Activated T-helper 2 cell treated with anti-CD3 and anti-CD28 coated beads, Interferon-gamma antibody, Interleukin-2, Interleukin-4, amounts not matched to agents 10 μg/mL and 5 μg/mL and 100 μg/mL, durations not matched to agents 14 hours and 24 hours and 36 hours (primary cell): ENCODE data around the gene GYPA. TPM values are rescaled to one million over a fixed set of nuclear protein-coding genes. Genes with fewer than 3 reads are reported as not detected.
"Not testable (repeated sequence)": the region's sequence is repeated elsewhere in the genome, so short reads cannot be mapped to it uniquely, and the experiment has no call there.

Experiments
- DNase-seq: peaks from one replicate; pipeline ENCODE4 v3.0.0; 2021; ENCODE audit warnings: low spot score
- H3K27ac Mint-ChIP-seq: one replicate; pipeline ENCODE4 v1.8.0; 2021; ENCODE audit warnings: mixed read lengths
- H3K27me3 Mint-ChIP-seq: one replicate; pipeline ENCODE4 v1.8.0; 2021; ENCODE audit warnings: low read depth, mixed read lengths
- H3K36me3 Mint-ChIP-seq: one replicate; pipeline ENCODE4 v1.8.0; 2021; ENCODE audit warnings: low read depth, mixed read lengths
- H3K4me1 Mint-ChIP-seq: one replicate; pipeline ENCODE4 v1.8.0; 2021; ENCODE audit warnings: low read depth, mixed read lengths
- H3K4me3 Mint-ChIP-seq: one replicate; pipeline ENCODE4 v1.8.0; 2021; ENCODE audit warnings: low read depth, mild to moderate bottlenecking, moderate library complexity, mixed read lengths
- H3K9me3 Mint-ChIP-seq: one replicate; pipeline ENCODE4 v1.8.0; 2021; ENCODE audit warnings: mixed read lengths
- intact Hi-C: fragments of 100-400 bp; cut with micrococcal nuclease; formaldehyde crosslinking; loops from one replicate; pipeline ENCODE4 v1.15.1; 2023
- total RNA-seq: library from RNA; stranded (reverse); gene quantifications from 2 replicates; pipeline ENCODE4 v1.2.3, GENCODE V29; 2022

GYPA gene
- total RNA-seq, 1 donor from 2014 or later: not detected

DNA sequence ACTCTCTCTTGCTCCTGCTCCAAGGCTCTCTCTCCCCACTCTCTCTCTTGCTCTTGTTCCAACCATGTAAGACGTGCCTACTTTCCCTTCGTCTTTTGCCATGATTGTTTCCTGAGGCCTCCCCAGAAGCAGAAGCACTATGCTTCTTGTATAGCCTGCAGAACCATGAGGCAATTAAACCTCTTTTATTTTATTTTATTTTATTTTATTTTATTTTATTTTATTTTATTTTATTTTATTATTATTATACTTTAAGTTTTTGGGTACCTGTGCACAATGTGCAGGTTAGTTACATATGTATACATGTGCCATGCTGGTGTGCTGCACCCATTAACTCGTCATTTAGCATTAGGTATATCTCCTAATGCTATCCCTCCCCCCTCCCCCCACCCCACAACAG is 17.2 kb downstream of the GYPA start:
- not testable (repeated sequence) for H3K9me3 Mint-ChIP-seq, DNase-seq, H3K36me3 Mint-ChIP-seq, H3K4me3 Mint-ChIP-seq, H3K27me3 Mint-ChIP-seq, H3K4me1 Mint-ChIP-seq, H3K27ac Mint-ChIP-seq
- intact Hi-C loops: loop anchor here (10.0 kb wide), 1 partner anchor 238 kb away; no protein-coding TSS in a partner anchor

DNA sequence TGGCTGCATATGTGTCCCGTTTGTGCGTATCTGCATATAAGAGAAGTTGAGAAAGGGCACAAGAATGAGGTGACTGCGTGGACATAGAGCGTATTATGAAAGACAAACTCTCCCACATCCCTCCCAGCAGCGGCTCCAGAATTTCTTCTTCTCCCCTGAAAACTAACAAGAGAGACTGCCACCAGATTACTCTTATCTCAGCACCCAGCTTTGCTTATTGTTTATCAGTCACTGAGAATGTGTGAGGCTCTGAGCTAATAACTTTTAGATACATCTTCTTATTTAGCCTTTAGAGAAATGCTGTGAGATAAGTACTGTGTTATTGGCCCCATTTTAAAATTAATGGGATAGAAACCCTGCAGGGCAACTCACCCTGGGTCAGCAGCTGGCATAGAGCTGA is 20.8 kb downstream of the GYPA start:
- H3K9me3 Mint-ChIP-seq, H3K4me1 Mint-ChIP-seq: not testable (repeated sequence)
- intact Hi-C loops: loop anchor here (10.0 kb wide), 1 partner anchor 235 kb away; no protein-coding TSS in a partner anchor

DNA sequence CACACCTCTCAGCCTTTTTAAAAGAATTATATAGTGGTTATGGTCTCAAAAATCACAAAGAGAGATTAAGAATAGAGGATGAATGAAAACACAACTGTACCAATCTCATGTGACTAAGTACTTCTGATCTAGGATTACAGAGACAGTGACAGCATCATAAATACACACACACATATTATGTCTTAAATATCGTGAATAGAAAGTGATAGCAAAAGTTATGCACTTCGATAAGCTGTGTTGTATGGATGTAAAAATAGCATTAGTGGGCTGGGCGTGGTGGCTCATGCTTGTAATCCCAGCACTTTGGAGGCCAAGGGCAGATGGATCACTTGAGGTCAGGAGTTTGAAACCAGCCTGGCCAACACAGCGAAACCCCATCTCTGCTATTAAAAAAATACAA is 25.0 kb downstream of the GYPA start:
- Mint-ChIP-seq H3K27me3 (no peaks in the 10 kb centered on the region), H3K4me3 (no peak overlapping the region), H3K36me3 (no peaks in the 10 kb centered on the region), H3K9me3 (no peaks in the 10 kb centered on the region), H3K27ac (no peak overlapping the region), H3K4me1 (peaks cover 1% of the 10 kb centered on the region)
- no peak for DNase-seq
- intact Hi-C loops: no loop called here

More for the DNA sequence above, 20.8 kb downstream of the GYPA start:
- DNase-seq, H3K4me3 Mint-ChIP-seq, H3K27me3 Mint-ChIP-seq, H3K36me3 Mint-ChIP-seq, H3K27ac Mint-ChIP-seq: not testable (repeated sequence)

DNA sequence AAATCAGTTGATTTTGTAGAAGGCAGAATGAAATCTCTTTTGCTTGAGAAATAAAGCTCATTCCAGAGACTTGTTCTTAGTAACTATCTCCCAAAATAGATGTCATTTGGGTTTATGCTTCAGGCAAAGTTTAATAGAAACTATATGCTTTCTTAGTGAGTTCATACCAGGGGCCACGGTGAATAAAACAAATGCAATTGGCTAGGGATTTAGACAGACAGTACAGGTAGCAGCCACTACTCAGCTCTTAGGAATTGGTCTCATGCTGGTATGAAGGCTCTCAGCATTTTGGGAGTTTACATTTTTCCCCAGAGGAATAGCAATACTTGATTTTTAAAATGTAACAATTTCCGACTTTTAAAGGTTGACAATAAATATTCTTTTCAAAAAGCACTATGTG is 27.0 kb downstream of the GYPA start:
- Mint-ChIP-seq H3K4me1 (peaks cover 1% of the 10 kb centered on the region), H3K27me3 (no peaks in the 10 kb centered on the region), H3K27ac (no peak overlapping the region), H3K9me3 (no peaks in the 10 kb centered on the region), H3K4me3 (no peak overlapping the region), H3K36me3 (no peaks in the 10 kb centered on the region)
- no peak for DNase-seq
- intact Hi-C loops: no loop called here

DNA sequence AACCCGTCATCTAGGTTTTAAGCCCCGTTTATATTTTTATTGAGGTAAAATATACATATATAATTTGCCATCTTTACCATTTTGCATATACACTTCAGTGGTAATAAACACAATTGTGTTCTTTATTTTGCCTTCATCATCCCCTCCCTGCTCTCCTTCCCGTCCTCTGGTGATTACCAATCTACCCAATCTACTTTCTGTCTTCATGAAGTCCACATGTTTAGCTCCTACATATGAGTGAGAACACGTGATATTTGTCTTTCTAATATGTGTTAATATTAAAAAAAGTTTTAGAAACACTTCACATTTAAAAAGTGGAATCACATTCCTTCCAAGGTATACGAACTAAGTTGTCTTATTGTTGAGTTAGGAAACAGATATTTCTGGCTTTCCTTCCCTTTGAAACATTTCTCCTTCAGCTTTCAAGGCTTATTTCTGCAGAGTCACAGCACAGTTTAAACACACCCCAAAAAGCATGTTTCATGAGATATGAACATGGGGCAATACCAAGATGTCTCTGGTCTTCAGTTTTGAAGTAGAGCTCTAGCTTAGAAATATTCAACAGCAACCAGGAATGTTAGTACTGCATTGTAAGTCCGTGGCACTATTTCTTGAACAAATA is 35.9 kb downstream of the GYPA start:
- Mint-ChIP-seq H3K4me3 (no peak overlapping the region), H3K36me3 (no peaks in the 10 kb centered on the region), H3K27ac (no peak overlapping the region), H3K4me1 (no peaks in the 10 kb centered on the region), H3K9me3 (no peaks in the 10 kb centered on the region), H3K27me3 (no peaks in the 10 kb centered on the region)
- intact Hi-C loops: no loop called here
- DNase-seq: no peak

DNA sequence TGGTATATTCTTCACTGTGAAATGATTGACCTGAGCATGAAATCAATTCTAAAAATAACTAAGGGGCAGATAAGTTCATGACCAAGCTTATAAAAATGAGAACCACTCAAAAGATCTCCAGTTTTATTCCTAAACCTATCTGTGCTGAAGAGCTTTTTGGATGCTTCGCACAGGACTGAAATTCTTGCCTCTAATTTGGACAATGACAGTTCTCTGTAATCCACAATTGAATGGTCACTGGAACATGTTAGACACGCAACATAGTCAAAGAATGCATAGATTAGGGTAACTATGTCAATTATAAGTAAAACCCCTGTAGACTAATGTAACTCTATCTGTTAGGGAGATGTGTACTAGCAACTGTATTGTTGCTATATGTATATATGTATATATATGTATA is 42.7 kb downstream of the GYPA start:
- H3K4me1 Mint-ChIP-seq, H3K27me3 Mint-ChIP-seq, H3K4me3 Mint-ChIP-seq, H3K27ac Mint-ChIP-seq, intact Hi-C loops, H3K9me3 Mint-ChIP-seq, DNase-seq, H3K36me3 Mint-ChIP-seq: not testable (repeated sequence)

DNA sequence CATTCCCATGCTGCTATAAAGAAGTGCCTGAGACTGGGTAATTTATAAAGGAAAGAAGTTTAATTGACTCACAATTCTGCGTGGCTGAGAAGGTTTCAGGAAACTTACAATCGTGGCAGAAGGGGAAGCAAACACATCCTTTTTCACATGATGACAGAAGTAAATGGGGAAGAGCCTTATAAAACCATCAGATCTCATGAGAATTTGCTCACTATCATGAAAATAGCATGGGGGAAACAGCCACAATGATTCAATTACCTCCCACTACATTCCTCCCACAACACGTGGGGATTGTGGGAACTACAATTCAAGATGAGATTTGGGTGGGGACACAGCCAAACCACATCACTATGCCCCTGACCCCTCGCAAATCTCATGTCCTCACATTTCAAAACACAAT is 46.5 kb downstream of the GYPA start:
- H3K4me1 Mint-ChIP-seq, H3K4me3 Mint-ChIP-seq, H3K9me3 Mint-ChIP-seq, H3K36me3 Mint-ChIP-seq, H3K27me3 Mint-ChIP-seq, H3K27ac Mint-ChIP-seq, DNase-seq, intact Hi-C loops: not testable (repeated sequence)

DNA sequence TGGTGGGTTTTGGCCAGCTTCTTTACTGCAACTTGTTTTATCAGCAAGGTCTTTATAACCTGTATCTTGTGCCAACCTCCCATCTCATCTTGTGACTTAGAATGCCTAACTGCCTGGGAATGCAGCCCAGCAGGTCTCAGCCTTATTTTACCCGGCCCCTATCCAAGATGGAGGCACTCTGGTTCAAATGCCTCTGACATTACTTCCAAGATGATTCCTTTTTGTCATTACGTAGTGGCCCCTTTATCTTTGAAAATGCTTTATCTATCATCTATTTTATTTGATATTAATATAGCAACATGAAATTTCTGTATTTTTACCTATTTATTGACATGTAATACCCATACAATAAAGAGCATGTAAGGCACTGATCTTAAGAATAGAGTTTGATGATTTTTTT is 49.3 kb downstream of the GYPA start:
- H3K36me3 Mint-ChIP-seq, H3K4me1 Mint-ChIP-seq, H3K9me3 Mint-ChIP-seq, intact Hi-C loops, H3K27me3 Mint-ChIP-seq, H3K4me3 Mint-ChIP-seq, H3K27ac Mint-ChIP-seq, DNase-seq: not testable (repeated sequence)

DNA sequence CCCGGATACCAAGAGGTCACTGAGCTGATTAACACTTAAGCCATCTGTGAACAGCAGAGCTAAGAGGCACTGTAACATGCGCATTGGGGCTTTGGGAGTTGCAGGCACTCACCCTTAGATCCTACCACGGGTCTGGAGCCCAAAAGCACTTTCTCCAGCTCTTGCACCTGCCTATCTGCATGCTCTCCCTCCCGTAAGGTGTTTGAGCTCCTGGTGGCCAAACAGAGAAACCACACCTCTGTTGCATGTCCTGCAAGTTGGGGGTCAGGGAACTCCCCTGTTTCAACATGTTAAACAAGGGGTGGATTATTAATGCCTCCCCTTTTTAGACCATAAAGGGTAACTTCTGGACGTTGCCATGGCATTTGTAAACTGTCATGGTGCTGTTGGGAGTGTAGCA is 49.8 kb downstream of the GYPA start:
- no peaks in the 10 kb centered on the region for H3K36me3 Mint-ChIP-seq
- no peaks in the 10 kb centered on the region for H3K9me3 Mint-ChIP-seq
- H3K27me3 Mint-ChIP-seq: no peaks in the 10 kb centered on the region
- intact Hi-C loops: no loop called here
- DNase-seq: no peak
- no peaks in the 10 kb centered on the region for H3K4me1 Mint-ChIP-seq
- H3K4me3 Mint-ChIP-seq: no peak overlapping the region
- no peak overlapping the region for H3K27ac Mint-ChIP-seq

DNA sequence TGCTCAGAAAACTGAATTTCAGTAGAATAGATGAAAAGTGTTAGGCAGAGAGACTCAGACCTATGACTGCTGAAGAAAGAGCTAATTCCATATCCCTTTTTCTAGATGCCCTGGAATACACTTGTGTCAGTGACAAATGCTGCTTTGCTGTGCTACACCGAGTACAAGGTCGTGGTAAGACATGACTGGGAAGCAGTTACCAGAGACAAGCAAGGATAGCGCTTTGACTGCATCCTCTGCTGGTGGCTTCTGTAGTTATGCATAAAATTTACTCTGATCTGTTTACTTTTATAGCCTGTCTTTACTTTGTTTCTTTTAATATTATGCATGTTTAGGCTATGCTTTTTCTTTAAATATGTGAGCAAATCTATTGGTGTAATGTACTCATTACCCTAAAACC is 58.5 kb downstream of the GYPA start:
- H3K4me1 Mint-ChIP-seq, DNase-seq, H3K27ac Mint-ChIP-seq, H3K27me3 Mint-ChIP-seq, H3K9me3 Mint-ChIP-seq, H3K36me3 Mint-ChIP-seq, intact Hi-C loops, H3K4me3 Mint-ChIP-seq: not testable (repeated sequence)

DNA sequence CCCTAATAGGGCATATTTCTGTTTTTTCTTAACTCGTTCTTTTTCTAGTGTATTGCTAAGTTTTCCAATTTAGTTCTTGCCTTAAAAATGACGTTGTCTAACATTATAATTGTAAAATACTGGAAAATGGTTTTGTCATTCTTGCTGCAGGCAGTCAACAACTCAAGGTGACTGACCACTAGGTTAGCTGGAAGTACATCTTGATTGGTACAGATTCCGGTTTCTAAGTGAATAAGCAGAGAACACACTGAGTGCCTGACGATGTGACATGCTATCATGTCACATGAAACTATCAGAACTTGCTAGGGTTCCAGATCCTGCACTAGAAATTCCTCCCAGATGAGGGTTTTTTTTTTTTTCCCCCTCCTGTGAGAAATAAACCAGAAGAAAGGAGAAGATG is 60.4 kb downstream of the GYPA start:
- H3K4me3 Mint-ChIP-seq, H3K9me3 Mint-ChIP-seq, DNase-seq, H3K4me1 Mint-ChIP-seq, H3K27ac Mint-ChIP-seq, intact Hi-C loops, H3K36me3 Mint-ChIP-seq, H3K27me3 Mint-ChIP-seq: not testable (repeated sequence)

DNA sequence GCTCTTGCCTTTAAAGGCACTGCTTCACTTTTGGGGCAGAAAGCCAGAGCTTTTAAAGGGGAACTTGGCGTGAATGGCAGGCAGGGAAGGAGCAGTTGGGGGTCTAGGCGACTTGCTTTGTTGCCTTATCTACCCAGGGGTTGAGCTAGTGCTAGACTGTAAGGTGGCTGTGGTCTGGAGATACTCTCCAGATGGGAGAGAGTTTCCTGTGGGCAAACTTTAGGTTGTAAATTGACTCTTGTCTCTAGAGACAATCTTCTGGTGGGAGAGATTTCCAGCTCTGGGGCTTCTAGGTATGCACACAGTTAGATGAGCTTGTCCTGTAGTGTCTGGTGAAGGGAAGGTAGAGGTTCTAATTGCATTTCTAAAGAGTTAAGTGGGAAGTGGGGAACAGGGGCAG is 61.8 kb downstream of the GYPA start:
- DNase-seq, H3K4me1 Mint-ChIP-seq, H3K4me3 Mint-ChIP-seq, H3K27ac Mint-ChIP-seq, H3K36me3 Mint-ChIP-seq, H3K9me3 Mint-ChIP-seq, H3K27me3 Mint-ChIP-seq, intact Hi-C loops: not testable (repeated sequence)

DNA sequence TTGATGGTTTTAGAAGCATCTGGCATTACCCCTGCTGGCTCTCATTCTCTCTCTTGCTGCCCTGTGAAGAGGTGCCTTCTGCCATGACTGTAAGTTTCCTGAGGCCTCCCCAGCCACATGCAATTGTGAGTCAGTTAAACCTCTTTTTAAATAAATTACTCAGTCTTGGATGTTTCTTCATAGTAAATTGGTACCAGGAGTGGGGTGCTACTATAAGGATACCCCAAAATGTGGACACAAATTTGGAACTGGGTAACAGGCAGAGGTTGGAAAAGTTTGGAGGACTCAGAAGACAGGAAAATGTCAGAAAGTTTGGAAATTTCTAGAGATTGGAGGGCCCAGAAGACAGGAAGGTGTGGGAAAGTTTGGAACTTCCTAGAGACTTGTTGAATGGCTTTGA is 79.0 kb downstream of the GYPA start:
- H3K27me3 Mint-ChIP-seq, H3K36me3 Mint-ChIP-seq, intact Hi-C loops: not testable (repeated sequence)

DNA sequence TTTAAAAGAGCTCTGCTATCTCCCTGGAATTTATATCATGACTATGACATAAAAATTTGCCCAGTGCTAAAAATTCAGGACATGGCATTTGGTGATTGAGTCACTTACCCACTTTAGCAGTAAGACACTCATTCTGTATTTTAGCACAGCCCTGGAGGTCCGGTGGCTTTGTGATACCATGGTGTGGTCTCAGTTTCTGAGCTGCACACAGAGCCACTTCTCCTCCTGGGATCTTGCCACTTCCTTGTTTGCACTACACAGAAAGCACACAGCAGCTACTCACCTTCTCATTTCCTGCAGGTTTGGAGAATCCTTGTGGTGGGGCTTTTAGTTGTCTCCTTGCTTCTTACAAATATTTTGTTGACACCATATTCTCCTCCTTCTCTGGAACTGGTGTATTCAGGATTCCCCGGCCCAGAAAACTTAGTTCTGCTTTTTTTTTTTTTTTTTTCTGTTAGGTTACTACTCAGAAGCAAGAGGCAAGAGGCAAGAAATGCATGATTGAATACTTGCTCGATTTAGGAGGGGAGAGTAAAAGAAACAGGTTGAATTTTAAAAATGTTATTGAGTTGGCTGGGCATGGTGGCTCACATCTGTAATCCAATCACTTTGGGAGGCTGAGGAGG is 80.2 kb downstream of the GYPA start:
- H3K9me3 Mint-ChIP-seq: peaks cover 11% of the 10 kb centered on the region
- H3K36me3 Mint-ChIP-seq, H3K4me3 Mint-ChIP-seq, H3K27me3 Mint-ChIP-seq, DNase-seq, intact Hi-C loops, H3K4me1 Mint-ChIP-seq, H3K27ac Mint-ChIP-seq: not testable (repeated sequence)

More for the DNA sequence above, 79.0 kb downstream of the GYPA start:
- peaks cover 11% of the 10 kb centered on the region for H3K9me3 Mint-ChIP-seq
- not testable (repeated sequence) for H3K27ac Mint-ChIP-seq, H3K4me1 Mint-ChIP-seq, DNase-seq, H3K4me3 Mint-ChIP-seq
